Measurements from ENCODE around the gene ABCC3.
"Not testable (repeated sequence)": the region's sequence is repeated elsewhere in the genome, so short reads cannot be mapped to it uniquely, and the experiment has no call there.

Gene ABCC3

GRCh38 chr17:50665838-50666237, 31.2 kb downstream of the ABCC3 start:
- no peak for DNase-seq

- no peak for DNase-seq
Observed at GRCh38 chr17:50666316-50666715, 31.6 kb downstream of the ABCC3 start.

- no peak for DNase-seq
Observed at GRCh38 chr17:50667259-50668024, 32.8 kb downstream of the ABCC3 start.

- DNase-seq, result no peak
Observed at GRCh38 chr17:50668025-50668837, 33.5 kb downstream of the ABCC3 start.

GRCh38 chr17:50668838-50669581, 34.3 kb downstream of the ABCC3 start:
- no peak for DNase-seq

- DNase-seq, result no peak
Observed at GRCh38 chr17:50672071-50672470, 37.4 kb downstream of the ABCC3 start.

GRCh38 chr17:50672831-50673551, 38.3 kb downstream of the ABCC3 start:
- DNase-seq, result no peak

- no peak for DNase-seq
Observed at GRCh38 chr17:50675190-50675589, 40.5 kb downstream of the ABCC3 start.

GRCh38 chr17:50675627-50676026, 40.9 kb downstream of the ABCC3 start:
- DNase-seq, result no peak

- DNase-seq, result no peak
Observed at GRCh38 chr17:50676065-50676975, 41.6 kb downstream of the ABCC3 start.

- DNase-seq, result no peak
Observed at GRCh38 chr17:50677851-50678375, 43.2 kb downstream of the ABCC3 start.

GRCh38 chr17:50679008-50679544, 44.4 kb downstream of the ABCC3 start:
- no peak for DNase-seq

- no peak for DNase-seq
Observed at GRCh38 chr17:50680126-50680525, 45.4 kb downstream of the ABCC3 start.

GRCh38 chr17:50680543-50681262, 46.0 kb downstream of the ABCC3 start:
- DNase-seq, result not testable (repeated sequence)

- peak in 18 of 56 donors; percentile 8 to 59 (median 20) for DNase-seq
Observed at GRCh38 chr17:50681263-50682200, 46.9 kb downstream of the ABCC3 start.

- no peak for DNase-seq
Observed at GRCh38 chr17:50682441-50682840, 47.8 kb downstream of the ABCC3 start.

- DNase-seq, result no peak
Observed at GRCh38 chr17:50682938-50683337, 48.3 kb downstream of the ABCC3 start.

All from amygdala (tissue), 56 donors.